NCI-H460 (cell line): Measurements from ENCODE around the gene COA7. TPM values are rescaled to one million over a fixed set of nuclear protein-coding genes. Genes with fewer than 3 reads are reported as not detected.
A peak's percentile ranks its signal among the peaks of the same experiment; 100 is the strongest.
"Not testable (repeated sequence)": the region's sequence is repeated elsewhere in the genome, so short reads cannot be mapped to it uniquely, and the experiment has no call there.

Experiments
- DNase-seq: peaks from one replicate; pipeline ENCODE4 v3.0.0-alpha.2; 2016; ENCODE audit warnings: low read depth; ENCODE audit errors: extremely low read depth
- polyA plus RNA-seq: library from polyadenylated mRNA; depleted of rRNA; stranded (reverse); fragments of >200 nt; gene quantifications from 2 replicates; pipeline ENCODE4 v1.2.3, GENCODE V29; 2014; cell fraction: nucleus; rRNA removed
- total RNA-seq: library from RNA; depleted of rRNA; stranded (reverse); fragments of >200 nt; shearing (Covaris generic); gene quantifications from 2 replicates; pipeline ENCODE4 v1.2.3, GENCODE V29; 2014; rRNA removed

COA7 gene
- 11.5 and 15.6 TPM in 2 replicates for total RNA-seq
- polyA plus RNA-seq, result 16.1 and 16.8 TPM in 2 replicates

GRCh38 chr1:52697795-52698674, at the start of gene COA7:
Gene COA7, minus strand, starts transcription at chr1:52698347. Its CDS starts 21 bp downstream, at chr1:52698326.
- peak; percentile 68 for DNase-seq

DNA sequence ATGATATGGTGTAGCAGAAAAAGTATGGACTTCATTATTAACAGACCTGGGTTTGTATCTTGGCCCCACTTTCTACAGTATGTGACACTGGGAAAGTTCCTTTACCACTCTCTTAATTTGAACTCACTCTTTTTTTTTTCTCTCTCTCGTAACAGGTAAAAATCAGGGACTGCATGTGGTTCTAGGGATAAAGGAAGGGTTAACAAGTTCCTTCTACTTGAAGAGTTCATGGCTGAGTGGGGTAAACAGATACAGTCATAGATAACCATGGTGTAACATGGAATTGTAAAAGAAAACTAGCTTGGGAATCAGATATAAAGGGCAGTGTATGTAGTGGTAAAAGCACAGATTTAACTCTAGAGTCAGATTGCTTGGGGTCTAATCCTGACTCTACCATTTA, 49.3 kb upstream of the COA7 start:
- no peak for DNase-seq

GRCh38 chr1:52746189-52746588, 48.0 kb upstream of the COA7 start:
- no peak for DNase-seq

- DNase-seq, result no peak
Measured at GRCh38 chr1:52741259-52741658, 43.1 kb upstream of the COA7 start.

DNA sequence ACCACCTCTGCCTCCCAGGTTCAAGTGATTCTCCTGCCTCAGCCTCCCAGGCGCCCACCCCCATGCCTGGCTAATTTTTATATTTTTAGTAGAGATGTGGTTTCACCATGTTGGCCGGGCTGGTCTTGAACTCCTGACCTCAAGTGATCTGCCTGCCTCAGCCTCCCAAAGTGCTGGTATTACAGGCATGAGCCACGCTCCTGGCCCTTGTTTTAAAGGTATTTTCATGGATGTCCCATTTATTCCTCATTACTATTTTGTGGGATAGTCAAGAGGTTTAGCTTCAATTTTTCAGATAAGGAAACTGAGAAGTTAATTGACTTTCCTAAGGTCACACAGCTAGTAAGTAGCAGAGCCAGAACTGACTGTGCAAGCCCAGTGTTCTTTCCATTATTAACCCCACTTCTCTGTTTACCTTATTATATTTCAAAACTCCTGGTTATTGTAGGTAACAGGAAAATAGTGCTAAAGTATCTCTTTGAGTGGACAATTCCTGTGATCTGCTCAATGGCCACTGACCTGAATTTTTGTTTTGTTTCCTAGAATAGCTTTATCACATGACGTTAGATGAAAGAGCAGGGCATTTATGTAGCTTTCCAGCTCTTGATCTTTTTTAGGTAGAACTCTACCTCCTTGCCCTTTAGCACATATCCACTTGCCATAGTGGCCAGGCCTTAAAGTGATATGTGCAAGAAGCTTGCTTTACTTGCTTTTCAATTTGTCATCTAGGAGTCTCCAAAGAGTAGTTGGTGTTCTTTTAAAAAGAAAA, 41.7 kb upstream of the COA7 start:
- no peak for DNase-seq

GRCh38 chr1:52738893-52739292, 40.7 kb upstream of the COA7 start:
- DNase-seq, result no peak

DNA sequence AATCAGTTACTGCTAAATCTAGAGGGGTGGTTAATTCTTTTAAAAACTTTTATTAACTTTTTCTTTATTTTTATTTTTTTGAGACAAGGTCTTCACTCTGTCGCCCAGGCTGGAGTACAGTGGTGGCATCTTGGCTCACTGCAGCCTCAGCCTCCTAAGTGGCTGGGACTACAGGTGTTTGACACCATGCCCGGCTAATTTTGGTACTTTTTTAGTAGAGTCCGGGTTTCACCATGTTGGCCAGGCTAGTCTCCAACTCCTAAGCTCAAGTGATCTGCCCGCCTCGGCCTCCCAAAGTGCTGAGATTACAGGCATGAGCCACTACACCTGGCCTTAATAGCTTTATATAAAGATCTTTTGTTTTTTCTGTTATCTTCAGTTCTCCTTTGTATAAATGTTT, 40.0 kb upstream of the COA7 start:
- no peak for DNase-seq

- DNase-seq, result not testable (repeated sequence)
Measured at GRCh38 chr1:52735371-52735770, 37.2 kb upstream of the COA7 start.

DNA sequence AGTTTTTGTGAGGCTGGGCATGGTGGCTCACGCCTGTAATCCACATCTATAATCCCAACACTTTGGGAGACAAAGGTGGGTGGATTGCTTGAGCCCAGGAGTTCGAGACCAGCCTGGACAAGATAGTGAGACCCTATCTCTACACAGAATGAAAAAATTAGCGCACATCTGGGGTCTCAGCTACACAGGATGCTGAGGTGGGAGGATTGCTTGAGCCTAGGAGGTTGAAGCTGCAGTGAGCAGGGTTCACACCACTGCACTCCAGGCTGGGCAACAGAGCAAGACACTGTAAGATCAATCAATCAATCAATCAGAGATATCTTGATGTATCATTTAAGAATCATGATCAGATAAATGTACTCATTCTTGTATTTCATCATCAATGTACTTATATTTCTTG, 35.2 kb upstream of the COA7 start:
- DNase-seq, result no peak

GRCh38 chr1:52727956-52728656, 30.0 kb upstream of the COA7 start:
- no peak for DNase-seq

DNA sequence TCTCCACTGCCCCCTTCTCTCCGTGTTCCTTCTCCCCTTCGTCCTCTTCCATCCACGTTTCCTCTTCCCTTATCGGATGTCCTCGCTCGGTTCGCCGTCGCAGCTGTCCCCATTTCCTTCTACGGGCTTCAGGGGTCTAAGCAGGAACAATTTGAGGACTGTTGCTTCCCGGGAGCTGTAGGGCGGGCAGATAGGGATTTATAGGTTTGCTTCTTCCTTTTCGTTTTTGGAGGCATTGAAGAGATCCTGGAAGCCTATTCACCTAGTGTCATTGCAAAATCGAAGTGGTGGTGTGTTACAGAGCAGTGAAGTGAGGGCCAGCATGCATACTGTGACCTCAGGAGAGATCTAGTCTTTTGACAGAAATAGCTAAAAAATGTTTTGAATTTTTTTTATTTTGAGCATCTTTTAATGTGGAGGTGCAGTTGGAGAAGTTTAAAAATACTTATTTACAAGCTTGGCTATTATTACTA, 29.0 kb upstream of the COA7 start:
- no peak for DNase-seq

- DNase-seq, result peak; percentile 75
Measured at GRCh38 chr1:52726265-52727113, 28.3 kb upstream of the COA7 start, which contains the start of gene ZYG11B. Gene ZYG11B, plus strand, starts transcription at chr1:52726453. Its CDS starts 201 bp downstream, at chr1:52726654.

DNA sequence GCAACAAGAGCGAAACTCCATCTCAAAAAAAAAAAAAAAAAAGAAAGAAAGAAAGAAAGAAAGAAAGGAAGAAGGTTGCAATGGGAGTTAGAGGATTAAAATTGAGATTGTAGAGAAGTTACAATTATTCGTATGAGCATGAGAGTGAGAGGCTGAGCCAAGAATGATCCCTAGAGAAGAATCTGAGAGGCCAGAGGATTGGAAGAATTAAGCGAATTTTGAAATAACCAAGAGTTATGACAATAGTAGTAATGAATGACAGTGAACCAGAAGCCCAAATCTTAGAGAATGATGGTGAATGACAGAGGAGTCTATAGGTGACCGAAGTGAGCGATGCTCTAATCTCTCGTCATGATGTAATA, 27.7 kb upstream of the COA7 start:
- no peak for DNase-seq

DNA sequence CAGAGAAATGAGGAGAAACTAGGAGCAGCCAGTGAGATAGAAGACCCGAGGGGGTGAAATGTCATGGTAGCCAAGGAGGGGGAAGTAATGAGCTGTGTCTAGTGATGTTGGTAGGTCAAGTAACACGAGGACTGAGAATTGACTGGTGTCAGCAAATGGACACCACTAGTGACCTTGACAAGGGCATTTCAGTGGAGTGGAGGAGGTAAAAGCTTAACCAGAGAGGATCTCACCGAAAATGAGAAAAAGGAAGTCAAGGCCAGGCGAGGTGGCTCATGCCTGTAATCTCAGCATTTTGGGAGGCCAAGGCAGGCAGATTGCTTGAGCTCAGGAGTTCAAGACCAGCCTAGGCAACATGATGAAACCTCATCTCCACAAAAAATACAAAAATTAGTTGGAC, 25.1 kb upstream of the COA7 start:
- DNase-seq, result no peak

DNA sequence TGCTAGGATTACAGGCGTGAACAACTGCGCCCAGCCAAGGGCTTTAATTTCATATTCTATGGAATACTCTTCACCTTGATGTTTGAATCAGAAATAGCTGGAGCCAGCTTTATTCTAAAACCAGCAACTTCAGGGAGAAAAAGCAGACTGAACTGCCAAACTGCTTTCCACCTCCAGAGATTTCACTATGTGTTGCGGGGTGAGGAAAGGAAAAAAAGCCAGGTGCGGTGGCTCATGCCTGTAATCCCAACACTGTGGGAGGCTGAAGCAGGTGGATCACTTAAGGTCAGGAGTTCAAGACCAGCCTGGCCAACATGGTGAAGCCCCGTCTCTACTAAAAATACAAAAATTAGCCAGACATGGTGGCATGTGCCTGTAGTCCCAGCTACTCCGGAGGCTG, 17.1 kb upstream of the COA7 start:
- not testable (repeated sequence) for DNase-seq

DNA sequence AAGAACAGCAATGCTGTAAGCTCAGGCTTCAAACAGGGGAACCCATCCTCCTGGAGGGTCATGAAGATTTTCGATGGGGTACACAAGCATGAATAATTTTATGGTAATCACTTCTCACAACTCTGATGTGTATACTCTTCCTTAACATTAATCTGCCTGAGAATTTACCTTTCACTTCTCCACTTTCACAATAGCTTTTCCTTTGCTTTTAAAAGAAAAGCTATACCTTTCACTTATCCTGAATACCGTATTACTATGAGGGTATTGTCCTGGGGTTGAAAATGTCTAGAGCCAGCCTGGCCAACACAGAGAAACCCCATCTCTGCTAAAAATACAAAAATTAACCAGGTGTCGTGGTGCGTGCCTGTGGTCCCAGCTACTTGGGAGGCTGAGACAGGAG, 15.4 kb upstream of the COA7 start:
- no peak for DNase-seq

- no peak for DNase-seq
Measured at GRCh38 chr1:52709016-52709415, 10.9 kb upstream of the COA7 start.

DNA sequence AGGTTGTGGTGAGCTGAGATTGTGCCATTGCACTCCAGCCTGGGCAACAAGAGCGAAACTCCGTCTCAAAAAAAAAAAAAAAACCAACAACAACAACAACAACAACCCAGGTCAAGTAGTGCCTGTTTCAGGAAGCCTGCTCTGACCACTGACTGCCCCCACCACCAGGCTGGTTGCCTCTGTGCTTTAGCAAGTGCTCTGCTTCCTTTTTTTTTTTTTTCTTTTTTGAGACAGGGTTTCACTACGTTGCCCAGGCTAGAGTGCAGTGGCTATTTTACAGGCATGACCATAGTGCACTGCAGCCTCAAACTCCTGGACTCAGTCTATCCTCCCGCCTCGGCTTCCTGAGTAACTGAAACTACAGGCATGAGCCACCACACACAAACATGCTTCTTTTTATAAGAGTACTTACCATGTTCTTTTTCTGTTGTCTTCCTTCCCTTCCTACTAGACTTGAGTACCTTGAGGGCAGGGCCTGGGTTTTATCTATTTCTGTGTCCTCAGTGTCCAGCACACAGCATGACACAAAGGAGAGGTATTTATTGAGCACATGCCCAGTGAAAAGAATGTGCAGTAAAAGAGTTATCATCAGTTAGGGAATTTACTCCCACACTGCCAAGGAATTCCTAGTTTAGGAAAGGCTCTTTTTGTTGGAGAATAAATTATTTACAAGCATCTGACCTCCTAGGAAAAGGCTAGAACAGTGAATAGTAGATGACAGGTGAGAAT, 9.9 kb upstream of the COA7 start:
- DNase-seq, result no peak
